NCI-H1092 (cell line): Measurements from ENCODE around the gene TAF4.
"Not testable (repeated sequence)": the region's sequence is repeated elsewhere in the genome, so short reads cannot be mapped to it uniquely, and the experiment has no call there.

ENCODE experiments used
- DNase-seq: peaks from one replicate; lab custom pipeline; 2025; lab: John Stamatoyannopoulos, UW

TAF4 gene, protein sequence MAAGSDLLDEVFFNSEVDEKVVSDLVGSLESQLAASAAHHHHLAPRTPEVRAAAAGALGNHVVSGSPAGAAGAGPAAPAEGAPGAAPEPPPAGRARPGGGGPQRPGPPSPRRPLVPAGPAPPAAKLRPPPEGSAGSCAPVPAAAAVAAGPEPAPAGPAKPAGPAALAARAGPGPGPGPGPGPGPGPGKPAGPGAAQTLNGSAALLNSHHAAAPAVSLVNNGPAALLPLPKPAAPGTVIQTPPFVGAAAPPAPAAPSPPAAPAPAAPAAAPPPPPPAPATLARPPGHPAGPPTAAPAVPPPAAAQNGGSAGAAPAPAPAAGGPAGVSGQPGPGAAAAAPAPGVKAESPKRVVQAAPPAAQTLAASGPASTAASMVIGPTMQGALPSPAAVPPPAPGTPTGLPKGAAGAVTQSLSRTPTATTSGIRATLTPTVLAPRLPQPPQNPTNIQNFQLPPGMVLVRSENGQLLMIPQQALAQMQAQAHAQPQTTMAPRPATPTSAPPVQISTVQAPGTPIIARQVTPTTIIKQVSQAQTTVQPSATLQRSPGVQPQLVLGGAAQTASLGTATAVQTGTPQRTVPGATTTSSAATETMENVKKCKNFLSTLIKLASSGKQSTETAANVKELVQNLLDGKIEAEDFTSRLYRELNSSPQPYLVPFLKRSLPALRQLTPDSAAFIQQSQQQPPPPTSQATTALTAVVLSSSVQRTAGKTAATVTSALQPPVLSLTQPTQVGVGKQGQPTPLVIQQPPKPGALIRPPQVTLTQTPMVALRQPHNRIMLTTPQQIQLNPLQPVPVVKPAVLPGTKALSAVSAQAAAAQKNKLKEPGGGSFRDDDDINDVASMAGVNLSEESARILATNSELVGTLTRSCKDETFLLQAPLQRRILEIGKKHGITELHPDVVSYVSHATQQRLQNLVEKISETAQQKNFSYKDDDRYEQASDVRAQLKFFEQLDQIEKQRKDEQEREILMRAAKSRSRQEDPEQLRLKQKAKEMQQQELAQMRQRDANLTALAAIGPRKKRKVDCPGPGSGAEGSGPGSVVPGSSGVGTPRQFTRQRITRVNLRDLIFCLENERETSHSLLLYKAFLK

GRCh38 chr20:62065674-62066338 lies at the start of gene TAF4:
Gene TAF4 (minus strand): TSS chr20:62065881. CDS start chr20:62065810, 71 bp downstream.
- peak; percentile 71 for DNase-seq

- DNase-seq: no peak
These were observed 49.2 kb upstream of the TAF4 start for GRCh38 chr20:62114894-62115293.

DNA sequence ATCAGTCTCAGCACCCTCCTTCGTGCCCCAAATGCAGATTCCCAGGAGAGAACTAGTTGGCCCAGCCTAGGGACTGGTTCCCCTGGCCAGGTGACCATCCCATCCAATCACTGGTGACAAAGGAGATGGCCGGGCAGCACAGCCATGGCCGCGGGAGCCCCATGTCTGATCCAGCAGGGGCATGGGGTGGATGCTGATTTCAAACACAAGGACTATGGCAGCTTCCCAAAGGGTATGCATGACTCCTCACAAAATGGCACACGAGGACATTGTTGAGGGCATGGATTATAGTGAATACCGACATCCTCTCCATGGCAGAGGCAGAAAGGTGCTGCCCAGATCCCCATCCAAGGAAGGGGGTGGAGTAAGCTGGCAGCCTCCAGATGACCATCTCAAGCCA lies 46.7 kb upstream of the TAF4 start:
- DNase-seq: no peak

- DNase-seq: no peak
These were observed 45.5 kb upstream of the TAF4 start for GRCh38 chr20:62111148-62111547.

DNA sequence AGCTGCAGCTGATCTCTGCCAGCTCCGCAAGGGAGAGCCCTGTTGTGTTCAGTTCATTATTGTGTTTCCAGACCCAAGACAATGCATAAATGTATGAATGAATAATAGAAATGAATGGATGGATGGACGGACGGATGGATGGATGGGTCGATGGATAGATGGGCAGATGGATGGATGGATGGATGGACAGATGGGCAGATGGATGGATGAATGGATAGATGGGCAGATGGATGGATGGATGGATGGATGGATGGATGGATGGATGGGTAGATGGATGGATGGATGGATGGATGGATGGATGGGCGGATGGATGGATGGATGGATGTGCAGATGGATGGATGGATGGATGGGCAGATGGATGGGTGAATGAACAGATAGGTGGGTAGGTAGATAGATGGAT lies 39.9 kb upstream of the TAF4 start:
- DNase-seq: no peak

DNA sequence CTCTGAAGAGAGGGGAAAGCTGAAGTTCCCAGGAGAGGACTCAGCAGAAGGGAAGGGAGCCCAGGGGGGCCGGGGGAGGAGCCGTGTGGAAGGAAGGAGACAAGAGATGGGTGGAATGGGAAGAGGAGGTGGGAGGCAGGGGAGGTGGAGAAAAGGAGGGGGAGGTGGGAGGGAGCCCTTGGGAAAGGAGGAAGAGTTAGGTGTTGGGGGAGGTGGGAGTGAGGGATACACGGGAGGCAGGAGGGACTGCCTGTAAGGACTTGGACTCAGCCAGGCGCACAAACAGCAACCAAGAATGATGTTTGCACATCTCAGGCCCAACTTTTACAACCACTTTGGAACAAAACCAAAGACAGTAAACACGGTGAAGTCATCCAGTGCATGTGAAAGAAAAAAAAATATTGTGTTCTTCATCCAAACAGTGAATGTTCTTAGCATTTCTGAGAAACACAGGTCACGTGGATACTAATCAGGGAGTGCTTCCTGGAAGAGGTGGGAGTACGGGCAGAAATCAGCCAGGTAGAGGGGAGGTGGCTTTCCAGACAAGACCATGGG lies 39.2 kb upstream of the TAF4 start:
- DNase-seq: no peak

DNA sequence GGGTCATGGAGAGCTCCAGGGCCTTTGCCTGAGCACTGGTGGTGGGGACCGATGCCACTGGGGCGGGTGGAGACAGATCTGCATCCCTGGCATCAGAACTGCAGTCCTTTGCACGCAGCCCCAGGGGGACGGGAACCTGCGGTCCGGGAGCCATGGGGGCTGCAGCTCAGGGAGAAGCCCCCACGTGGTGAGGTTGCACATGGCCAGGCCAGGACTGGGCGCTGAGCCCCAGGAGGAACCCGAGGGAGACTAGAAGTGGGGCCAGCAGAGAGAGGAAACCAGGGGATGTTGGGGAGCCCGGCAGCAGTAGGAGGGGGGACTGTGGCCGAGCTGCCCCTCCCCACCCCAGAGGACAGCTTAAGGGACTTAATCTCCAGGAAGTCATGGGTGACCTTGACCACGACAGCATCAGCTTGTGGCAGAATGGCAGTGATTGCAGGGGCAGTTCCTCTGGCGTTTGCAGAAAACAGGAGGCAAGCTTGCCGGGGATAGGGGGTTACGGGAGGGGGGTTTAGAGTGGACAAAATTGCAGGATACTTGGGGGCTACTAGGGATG lies 38.6 kb upstream of the TAF4 start:
- DNase-seq: no peak

- DNase-seq: no peak
These were observed 38.0 kb upstream of the TAF4 start for GRCh38 chr20:62103508-62104233.

- DNase-seq: no peak
These were observed 35.4 kb upstream of the TAF4 start for GRCh38 chr20:62101078-62101477.

- DNase-seq: no peak
These were observed 32.3 kb upstream of the TAF4 start for GRCh38 chr20:62097881-62098407.

GRCh38 chr20:62096421-62097380 lies 31.0 kb upstream of the TAF4 start:
- no peak for DNase-seq

DNA sequence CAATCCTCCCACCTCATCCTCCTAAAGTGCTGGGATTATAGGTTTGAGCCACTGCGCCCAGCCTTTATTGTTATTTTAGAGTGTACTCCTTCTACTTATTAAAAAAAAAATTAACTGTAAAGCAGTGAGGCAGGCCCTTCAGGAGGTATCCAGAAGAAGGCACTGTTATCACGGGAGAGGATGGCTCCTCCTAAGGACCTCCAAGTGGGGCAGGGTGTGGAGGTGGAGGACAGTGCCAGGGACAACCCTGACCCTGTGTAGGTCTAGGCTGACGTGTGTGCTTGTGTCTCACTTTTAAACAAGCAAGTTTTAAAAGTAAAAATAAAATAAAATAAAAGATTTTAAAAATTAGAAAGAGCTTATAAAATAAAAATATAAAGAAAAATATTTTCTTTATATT lies 23.7 kb upstream of the TAF4 start:
- no peak for DNase-seq

DNA sequence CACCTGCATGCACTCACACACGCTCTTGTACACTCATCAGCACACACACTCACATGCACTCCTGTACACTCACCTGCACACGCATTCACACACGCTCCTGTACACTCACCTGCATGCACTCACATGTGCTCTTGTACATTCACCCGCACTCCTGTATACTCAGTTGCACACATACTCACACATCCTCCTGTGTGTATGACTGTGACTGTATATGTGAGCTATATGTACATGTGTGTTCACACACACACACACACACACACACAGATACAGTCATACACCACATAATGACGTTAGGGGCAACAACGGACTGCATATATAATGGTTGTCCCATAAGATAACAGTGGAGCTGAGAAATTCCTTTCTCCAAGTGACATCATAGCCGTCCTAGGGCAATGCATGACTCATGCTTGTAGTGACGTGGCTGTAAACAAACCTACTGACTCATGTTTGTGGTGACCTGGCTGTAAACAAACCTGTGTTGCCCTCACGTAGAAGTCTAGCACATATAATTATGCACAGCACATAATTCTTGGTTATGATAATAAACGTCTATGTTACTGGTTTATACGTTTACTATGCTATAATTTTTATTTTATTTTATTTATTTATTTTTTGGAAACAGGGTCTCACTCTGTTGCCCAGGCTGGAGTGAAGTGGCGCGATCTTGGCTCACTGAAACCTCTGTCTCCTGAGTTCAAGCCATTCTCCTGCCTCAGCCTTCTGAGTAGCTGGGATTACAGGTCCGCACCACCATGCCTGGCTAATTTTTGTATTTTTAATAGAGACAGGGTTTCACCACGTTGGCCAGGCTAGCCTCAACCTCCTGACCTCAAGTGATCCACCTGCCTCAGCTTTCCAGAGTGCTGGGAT lies 22.8 kb upstream of the TAF4 start:
- DNase-seq: no peak

- no peak for DNase-seq
These were observed 22.0 kb upstream of the TAF4 start for GRCh38 chr20:62087632-62088031.

DNA sequence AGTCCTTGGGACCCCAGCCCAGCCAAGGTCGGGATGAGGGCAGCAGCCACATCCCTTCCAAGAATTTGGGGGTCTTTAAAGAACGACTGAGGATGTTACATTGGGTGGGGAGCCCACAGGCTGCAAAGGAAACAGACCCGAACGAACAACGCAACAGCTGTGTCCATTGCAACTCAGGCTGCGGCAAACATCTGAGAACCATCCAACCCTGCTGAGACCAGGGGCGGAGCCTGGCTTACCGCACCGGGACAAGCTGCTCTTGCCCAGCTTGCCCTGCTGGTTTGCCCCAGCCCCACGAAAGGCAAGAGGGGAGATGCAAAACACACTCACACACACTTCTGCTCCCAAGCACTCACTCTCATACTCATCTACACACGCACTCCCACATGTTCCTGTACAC lies 21.5 kb upstream of the TAF4 start:
- DNase-seq: no peak

- DNase-seq: no peak
These were observed 19.5 kb upstream of the TAF4 start for GRCh38 chr20:62085206-62085605.

- not testable (repeated sequence) for DNase-seq
These were observed 18.5 kb upstream of the TAF4 start for GRCh38 chr20:62084224-62084623.

DNA sequence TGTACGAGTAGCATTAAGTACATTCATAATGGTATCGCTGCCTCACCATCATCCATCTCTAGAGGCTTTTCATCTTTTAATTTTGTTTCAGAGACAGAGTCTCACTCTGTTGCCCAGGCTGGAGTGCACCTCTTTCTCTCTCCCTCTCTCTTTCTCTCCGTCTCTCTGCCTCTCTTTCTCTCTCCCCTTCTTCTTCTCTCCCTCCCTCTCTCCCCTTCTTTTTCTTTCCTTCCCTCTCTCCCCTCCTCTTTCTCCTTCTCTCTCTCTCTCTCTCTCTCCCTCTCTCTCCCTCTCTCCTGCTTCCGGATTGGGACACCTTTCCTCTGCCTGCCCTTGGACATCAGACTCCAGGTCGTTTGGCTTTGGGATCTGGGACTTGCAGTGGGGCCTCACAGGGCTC lies 17.6 kb upstream of the TAF4 start:
- no peak for DNase-seq
